GM19193 (cell line): Measurements from ENCODE around the gene NR1H4.

Experiments
- POLR2A ChIP-seq: IDR thresholded peaks from 4 replicates; pipeline ENCODE4 v1.6.1; 2011; ENCODE audit not compliant: insufficient read depth, insufficient read length; ENCODE audit errors: extremely low read depth

The NR1H4 gene

DNA sequence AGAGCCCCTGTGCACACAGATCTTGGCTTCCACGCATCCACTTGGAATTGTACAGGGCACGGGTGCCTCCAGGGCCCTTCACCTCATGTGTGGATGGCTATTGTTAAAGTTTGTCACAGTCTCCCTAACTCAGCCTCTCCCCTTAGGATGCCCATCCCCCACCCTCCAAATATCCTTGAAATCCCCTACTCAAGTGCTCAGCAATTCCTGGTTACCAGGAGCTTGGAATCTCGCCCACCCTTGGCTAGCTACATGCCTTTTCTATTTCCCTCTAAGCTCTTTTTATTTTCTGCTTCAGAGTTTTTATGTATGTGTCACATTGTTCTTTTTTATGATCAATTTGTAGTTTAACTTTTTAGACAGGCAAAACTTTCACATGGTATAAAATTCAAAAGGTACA, 13.0 kb upstream of the NR1H4 start:
- TF ChIP-seq POLR2A: no peak

- no peak for TF ChIP-seq POLR2A
Measured at GRCh38 chr12:100461330-100461973, 12.2 kb upstream of the NR1H4 start.

DNA sequence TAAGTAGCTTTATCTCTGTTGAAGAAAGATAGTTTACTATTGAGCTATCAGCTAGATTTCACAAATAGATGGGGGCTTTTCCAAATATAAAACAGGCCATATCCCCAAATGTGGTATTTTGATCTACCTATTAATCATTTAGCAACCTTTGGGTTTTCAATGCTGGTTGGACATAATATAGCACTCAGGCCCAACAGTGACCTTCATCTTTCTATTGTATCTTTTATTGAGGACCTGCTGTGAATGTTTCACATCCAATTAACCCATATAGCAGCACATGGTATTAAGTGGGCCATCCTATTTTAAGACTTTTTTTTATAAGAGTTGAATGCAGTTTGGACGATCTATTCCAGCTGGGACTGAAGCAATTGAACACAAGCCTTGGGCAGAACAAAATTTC, 10.0 kb upstream of the NR1H4 start:
- TF ChIP-seq POLR2A: no peak

- no peak for TF ChIP-seq POLR2A
Measured at GRCh38 chr12:100464529-100464928, 9.1 kb upstream of the NR1H4 start.

- TF ChIP-seq POLR2A: no peak
Measured at GRCh38 chr12:100468126-100468525, 5.5 kb upstream of the NR1H4 start.

- no peak for TF ChIP-seq POLR2A
Measured at GRCh38 chr12:100472325-100472724, 1.3 kb upstream of the NR1H4 start.

- TF ChIP-seq POLR2A: no peak
Measured at GRCh38 chr12:100473050-100473715, 483 bp upstream of the NR1H4 start.

DNA sequence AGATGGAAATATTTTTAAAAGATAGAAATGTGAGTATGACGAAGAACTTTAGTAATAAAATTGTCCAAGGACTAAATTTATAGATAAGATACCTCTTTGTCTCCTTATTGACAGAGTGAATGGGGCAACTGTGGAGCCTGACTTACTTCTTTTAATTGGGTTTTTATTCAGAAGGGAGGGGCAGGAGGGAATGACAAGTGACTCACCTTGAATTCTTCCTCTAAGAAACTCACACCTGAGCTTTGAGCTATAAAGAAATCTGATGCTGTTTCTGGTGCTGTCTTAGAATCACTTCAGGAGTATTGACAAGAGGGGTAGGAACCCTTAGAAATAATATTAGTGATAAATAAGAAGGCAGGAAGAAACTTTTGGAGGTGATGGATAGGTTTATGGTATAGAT, 951 bp downstream of the NR1H4 start:
- TF ChIP-seq POLR2A: no peak

- no peak for TF ChIP-seq POLR2A
Measured at GRCh38 chr12:100476013-100476751, 2.5 kb downstream of the NR1H4 start.

DNA sequence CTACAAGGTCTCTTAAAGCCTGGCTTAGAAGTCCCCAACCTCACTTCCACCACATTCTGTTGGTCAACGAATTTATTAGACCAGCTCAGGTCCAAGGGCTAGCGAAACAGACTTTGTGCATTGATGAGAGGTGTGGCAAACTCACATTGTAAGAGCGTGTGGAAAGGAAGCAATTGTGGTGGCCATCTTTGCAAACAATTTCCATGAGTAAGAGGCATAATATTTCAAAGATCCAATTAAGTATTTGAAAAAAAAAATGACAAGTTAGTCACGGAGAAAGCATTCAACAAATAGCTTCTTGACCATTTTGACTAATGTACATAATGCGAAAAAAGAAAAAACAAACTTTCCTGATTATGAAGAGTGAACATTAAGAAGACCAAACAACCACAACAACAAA, 7.4 kb downstream of the NR1H4 start:
- TF ChIP-seq POLR2A: no peak

GRCh38 chr12:100484183-100484886, 10.7 kb downstream of the NR1H4 start:
- TF ChIP-seq POLR2A: no peak

DNA sequence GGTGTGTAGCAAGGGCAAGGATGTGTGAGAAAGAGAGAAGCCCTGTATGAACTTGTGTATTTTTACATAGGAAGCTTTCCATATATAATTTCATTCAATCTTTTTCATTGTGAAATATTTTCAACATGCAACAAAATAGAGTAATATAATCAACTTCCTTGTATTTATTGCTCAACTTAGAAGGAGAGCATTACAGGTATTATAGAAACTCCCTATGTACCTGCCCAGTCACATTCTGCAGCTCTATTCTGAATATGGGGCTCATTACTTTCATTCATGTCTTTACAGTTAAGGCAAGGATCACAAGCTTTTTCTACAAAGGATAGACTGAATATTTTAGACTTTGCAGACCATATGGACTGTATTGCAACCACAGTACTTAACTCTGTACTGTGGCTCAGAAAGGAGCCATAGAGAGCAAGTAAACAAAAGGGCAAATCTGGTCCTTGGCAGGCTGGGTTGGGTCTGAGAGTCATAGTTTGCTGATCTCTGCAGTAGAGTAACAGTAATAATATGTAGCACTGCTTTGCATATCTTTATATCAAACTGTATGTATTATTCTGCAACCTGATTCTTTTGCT, 11.3 kb downstream of the NR1H4 start:
- TF ChIP-seq POLR2A: no peak

DNA sequence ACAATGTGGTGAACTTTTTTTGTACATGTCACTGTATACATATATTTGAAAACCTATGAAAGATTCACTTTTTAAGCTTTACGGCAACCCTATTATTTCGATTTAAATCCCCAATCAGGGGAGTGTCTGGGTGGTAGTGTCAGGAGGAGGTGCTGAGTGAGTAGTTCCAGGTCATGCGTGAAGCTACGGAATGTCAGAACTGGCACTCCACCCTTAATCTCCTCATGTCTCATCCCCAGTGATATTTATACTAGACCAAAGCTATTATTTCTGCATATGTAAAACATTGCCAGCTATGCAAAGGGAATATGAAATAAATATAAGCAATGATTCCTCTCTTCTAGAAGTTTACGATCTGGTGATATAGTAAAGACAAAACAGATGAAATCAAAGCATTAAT, 12.3 kb downstream of the NR1H4 start:
- no peak for TF ChIP-seq POLR2A

DNA sequence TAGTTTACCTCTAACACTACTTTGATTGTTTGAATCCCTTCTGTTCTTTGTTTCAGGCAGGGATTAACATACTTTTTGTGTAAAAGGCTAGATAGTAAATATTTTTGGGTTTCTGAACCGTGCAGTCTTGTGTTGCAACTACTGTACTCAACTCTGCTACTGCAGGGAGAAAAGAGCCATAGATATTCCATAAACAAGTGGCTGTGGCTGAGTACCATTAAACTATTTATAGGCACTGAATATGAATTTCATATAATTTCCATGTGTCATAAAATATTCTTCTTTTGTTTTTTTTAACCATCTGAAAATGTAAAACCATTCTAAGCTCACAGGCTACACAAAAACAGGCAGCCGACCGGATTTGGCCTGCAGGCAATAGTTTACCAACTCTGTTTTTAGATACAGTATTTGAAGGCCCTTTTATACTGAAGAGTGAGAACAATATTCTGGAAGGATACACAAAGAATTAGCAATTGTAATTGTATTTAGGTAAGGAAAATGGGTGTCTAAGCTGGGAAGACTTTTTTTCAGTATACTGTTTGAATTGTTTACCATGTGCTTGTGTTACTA, 15.7 kb downstream of the NR1H4 start:
- TF ChIP-seq POLR2A: no peak

DNA sequence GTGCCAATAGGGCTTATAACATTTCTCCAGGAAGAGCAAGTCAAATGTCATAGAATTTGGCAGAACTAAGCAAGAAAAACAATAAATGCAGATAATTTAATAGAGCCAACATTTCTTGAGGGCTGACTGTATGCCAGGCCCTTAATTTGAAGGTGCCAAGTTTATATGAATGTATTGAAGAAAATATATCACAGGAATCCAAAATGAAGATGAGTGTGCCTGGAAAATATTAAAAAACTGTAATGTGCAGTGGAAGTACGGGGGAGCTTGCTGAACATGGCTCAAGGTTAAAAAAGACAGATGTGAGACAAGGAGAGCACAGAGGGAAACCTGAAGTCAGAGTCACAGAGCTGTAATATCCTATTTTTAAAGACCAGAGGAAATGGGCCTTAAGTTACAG, 16.4 kb downstream of the NR1H4 start:
- no peak for TF ChIP-seq POLR2A
